Glutamatergic neuron (in vitro differentiated cells): ENCODE data around the gene ARID1B. TPM values are rescaled to one million over a fixed set of nuclear protein-coding genes. Genes with fewer than 3 reads are reported as not detected.

ENCODE experiments used
- DNase-seq: peaks from one replicate; pipeline ENCODE4 v3.0.0; 2022
- H3K27ac Mint-ChIP-seq: one replicate; pipeline ENCODE4 v1.8.0; 2020; ENCODE audit warnings: mild to moderate bottlenecking, mixed read lengths, inconsistent platforms; ENCODE audit not compliant: unreplicated experiment
- H3K27me3 Mint-ChIP-seq: one replicate; pipeline ENCODE4 v1.8.0; 2020; ENCODE audit warnings: mild to moderate bottlenecking, moderate library complexity, mixed read lengths, inconsistent platforms; ENCODE audit not compliant: unreplicated experiment
- H3K36me3 Mint-ChIP-seq: one replicate; pipeline ENCODE4 v1.8.0; 2020; ENCODE audit warnings: mild to moderate bottlenecking, mixed read lengths, inconsistent platforms; ENCODE audit not compliant: unreplicated experiment
- H3K4me1 Mint-ChIP-seq: one replicate; pipeline ENCODE4 v1.8.0; 2020; ENCODE audit warnings: mild to moderate bottlenecking, low read depth, mixed read lengths, inconsistent platforms; ENCODE audit not compliant: unreplicated experiment
- H3K4me3 Mint-ChIP-seq: one replicate; pipeline ENCODE4 v1.8.0; 2020; ENCODE audit warnings: mild to moderate bottlenecking, mixed read lengths, inconsistent platforms; ENCODE audit not compliant: unreplicated experiment
- H3K9me3 Mint-ChIP-seq: one replicate; pipeline ENCODE4 v1.8.0; 2020; ENCODE audit warnings: mild to moderate bottlenecking, moderate library complexity, mixed read lengths, inconsistent platforms; ENCODE audit not compliant: unreplicated experiment
- total RNA-seq: library from RNA; stranded (reverse); fragmentation: NEBNext Ultra II Directional; extraction: Animal tissue kit (Norgen Biotek cat#: 25700); gene quantifications from one replicate; pipeline ENCODE4 v1.2.1, GENCODE V29; 2021; ENCODE audit not compliant: unreplicated experiment
- TF ChIP-seq, protein P1 (sequence below): fragments of 200-600 bp; sonication (generic); IDR thresholded peaks from one replicate; pipeline ENCODE4 v1.5.0; 2021; ENCODE audit not compliant: partially characterized antibody, unreplicated experiment

ARID1B gene
- total RNA-seq, 1 donor from 2014 or later: 202 TPM

GRCh38 chr6:157124485-157125254 lies 347.5 kb downstream of the ARID1B start:
- Mint-ChIP-seq H3K9me3 (peaks cover 6% of the 10 kb centered on the region), H3K4me1 (peaks cover 19% of the 10 kb centered on the region), H3K36me3 (no peaks in the 10 kb centered on the region), H3K4me3 (no peak overlapping the region), H3K27me3 (no peaks in the 10 kb centered on the region), H3K27ac (no peak overlapping the region)
- DNase-seq: no peak
- TF ChIP-seq, protein P1, sequence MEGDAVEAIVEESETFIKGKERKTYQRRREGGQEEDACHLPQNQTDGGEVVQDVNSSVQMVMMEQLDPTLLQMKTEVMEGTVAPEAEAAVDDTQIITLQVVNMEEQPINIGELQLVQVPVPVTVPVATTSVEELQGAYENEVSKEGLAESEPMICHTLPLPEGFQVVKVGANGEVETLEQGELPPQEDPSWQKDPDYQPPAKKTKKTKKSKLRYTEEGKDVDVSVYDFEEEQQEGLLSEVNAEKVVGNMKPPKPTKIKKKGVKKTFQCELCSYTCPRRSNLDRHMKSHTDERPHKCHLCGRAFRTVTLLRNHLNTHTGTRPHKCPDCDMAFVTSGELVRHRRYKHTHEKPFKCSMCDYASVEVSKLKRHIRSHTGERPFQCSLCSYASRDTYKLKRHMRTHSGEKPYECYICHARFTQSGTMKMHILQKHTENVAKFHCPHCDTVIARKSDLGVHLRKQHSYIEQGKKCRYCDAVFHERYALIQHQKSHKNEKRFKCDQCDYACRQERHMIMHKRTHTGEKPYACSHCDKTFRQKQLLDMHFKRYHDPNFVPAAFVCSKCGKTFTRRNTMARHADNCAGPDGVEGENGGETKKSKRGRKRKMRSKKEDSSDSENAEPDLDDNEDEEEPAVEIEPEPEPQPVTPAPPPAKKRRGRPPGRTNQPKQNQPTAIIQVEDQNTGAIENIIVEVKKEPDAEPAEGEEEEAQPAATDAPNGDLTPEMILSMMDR: no peak

GRCh38 chr6:157125531-157125930 lies 348.4 kb downstream of the ARID1B start:
- Mint-ChIP-seq H3K27ac (no peak overlapping the region), H3K27me3 (no peaks in the 10 kb centered on the region), H3K36me3 (no peaks in the 10 kb centered on the region), H3K9me3 (peaks cover 6% of the 10 kb centered on the region), H3K4me1 (peaks cover 13% of the 10 kb centered on the region), H3K4me3 (no peak overlapping the region)
- TF ChIP-seq, protein P1: no peak
- DNase-seq: no peak

DNA sequence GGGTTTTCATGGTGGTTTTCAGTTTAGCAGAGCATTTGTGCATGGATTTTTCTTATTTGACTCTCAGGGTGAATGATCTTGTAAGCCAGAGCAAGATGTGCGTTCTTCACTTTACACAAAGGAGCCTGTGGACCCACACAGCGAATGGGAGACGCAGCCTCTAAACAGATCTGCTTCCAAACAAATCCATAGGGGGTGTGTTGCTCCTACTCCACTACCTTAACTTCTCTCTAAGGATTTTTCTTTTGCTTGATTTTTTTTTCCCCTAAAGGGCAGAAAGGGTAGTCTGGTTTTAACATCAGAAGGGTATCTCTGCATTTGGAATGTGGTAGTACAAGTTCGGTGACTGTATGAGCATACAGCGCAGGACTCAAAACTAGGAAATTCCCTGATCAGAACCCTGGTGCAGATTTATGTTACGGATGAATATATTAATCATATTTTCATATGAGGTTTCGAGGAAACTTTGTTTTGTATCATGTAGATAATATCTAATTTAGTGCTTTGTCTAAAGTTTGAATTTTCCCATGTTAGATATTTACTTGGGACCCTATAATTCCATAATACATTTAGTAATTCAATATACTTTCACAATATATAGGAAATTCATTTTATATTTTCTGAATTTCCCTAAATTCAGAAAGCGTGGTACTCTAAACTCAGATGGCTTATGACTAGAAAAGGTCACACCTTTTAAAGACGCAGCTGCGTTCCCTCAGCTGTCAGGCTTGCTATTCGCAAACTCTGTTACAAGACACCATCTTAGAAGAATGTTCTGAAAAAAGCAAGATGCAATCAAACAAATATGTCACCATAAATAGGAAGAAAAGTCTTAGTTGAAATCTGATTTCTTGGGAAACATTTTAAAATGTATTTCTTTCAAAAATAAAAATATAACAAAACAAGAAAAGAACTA lies 349.3 kb downstream of the ARID1B start:
- Mint-ChIP-seq H3K27ac (no peak overlapping the region), H3K9me3 (peaks cover 10% of the 10 kb centered on the region), H3K27me3 (peaks cover 4% of the 10 kb centered on the region), H3K36me3 (no peaks in the 10 kb centered on the region), H3K4me3 (no peak overlapping the region), H3K4me1 (peaks cover 12% of the 10 kb centered on the region)
- TF ChIP-seq, protein P1: no peak
- DNase-seq: no peak

GRCh38 chr6:157128235-157128775 lies 351.1 kb downstream of the ARID1B start:
- no peak for DNase-seq
- no peaks in the 10 kb centered on the region for H3K36me3 Mint-ChIP-seq
- peaks cover 14% of the 10 kb centered on the region for H3K9me3 Mint-ChIP-seq
- H3K4me1 Mint-ChIP-seq: peaks cover 14% of the 10 kb centered on the region
- TF ChIP-seq, protein P1: no peak
- H3K27me3 Mint-ChIP-seq: peaks cover 4% of the 10 kb centered on the region
- H3K27ac Mint-ChIP-seq: no peak overlapping the region
- H3K4me3 Mint-ChIP-seq: no peak overlapping the region

- peaks cover 16% of the 10 kb centered on the region for H3K9me3 Mint-ChIP-seq
Measured at GRCh38 chr6:157131250-157131649, 354.1 kb downstream of the ARID1B start.

More at GRCh38 chr6:157131250-157131649, 354.1 kb downstream of the ARID1B start:
- Mint-ChIP-seq H3K4me3 (no peak overlapping the region), H3K36me3 (no peaks in the 10 kb centered on the region), H3K4me1 (peaks cover 8% of the 10 kb centered on the region), H3K27ac (no peak overlapping the region), H3K27me3 (peaks cover 4% of the 10 kb centered on the region)
- no peak for DNase-seq
- TF ChIP-seq, protein P1: no peak
